Measurements from ENCODE around the gene NME7. TPM values are rescaled to one million over a fixed set of nuclear protein-coding genes. Genes with fewer than 3 reads are reported as not detected.

The NME7 gene
- total and polyA plus RNA-seq, 4 donors: 7.8 to 26.5 (median 9.4) TPM

DNA sequence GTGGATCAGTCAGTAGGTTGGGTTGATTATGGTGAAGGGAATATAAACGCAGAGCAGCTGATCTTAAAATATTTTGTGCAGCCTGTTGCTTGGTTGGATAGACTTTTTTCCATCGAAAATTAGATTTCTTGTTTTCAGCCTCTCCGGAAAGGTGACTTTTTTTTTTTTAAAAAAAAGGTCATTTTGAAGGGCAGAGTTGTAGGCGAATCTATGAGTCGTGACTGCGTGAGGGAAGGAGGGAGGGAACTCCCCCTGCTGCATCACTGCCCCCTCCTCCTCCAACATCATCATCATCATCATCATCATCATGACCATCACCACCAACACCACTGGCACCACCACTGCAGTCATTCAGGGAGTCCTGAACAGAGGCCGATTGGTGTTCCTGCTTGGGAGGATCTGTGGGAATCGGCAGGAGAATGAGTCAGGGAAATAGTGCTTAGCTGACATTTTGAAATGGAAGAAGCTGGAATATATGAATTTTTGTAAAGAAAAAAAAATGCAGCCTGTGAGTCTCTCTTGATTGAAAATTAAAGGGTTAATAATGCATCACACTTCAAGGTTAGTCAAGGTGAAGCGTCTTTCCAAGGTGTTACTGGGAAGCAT lies 259.9 kb downstream of the NME7 start:
- Histone ChIP-seq H3K4me3 (ENCODE audit: low read depth in 1 of 3, low read length in 3 of 3) (peak overlapping the region; percentile 70 to 87 (median 85)), H3K9ac (ENCODE audit: low read depth in 1 of 2, low read length in 2 of 2) (peak overlapping the region; percentile 93 to 99), H3K36me3 (ENCODE audit: control insufficient read depth in 4 of 4, insufficient read depth in 3 of 4, low read depth in 1 of 4, low read length in 3 of 4) (peaks cover 0 to 11% (median 1%) of the 10 kb centered on the region in 4 donors), H3K9me3 (ENCODE audit: control insufficient read depth in 4 of 4, low read length in 3 of 4) (no peaks in the 10 kb centered on the region), H3K4me1 (ENCODE audit: control insufficient read depth in 4 of 4, insufficient read depth in 4 of 4, low read length in 3 of 4) (peaks cover 8 to 58% (median 33%) of the 10 kb centered on the region in 4 donors), H3K27ac (ENCODE audit: low read depth in 1 of 2, low read length in 2 of 2) (peak overlapping the region; percentile 80 to 88), H3K27me3 (ENCODE audit: control insufficient read depth in 4 of 4, insufficient read depth in 4 of 4, low read length in 3 of 4) (no peaks in the 10 kb centered on the region)
- TF ChIP-seq, protein P1, sequence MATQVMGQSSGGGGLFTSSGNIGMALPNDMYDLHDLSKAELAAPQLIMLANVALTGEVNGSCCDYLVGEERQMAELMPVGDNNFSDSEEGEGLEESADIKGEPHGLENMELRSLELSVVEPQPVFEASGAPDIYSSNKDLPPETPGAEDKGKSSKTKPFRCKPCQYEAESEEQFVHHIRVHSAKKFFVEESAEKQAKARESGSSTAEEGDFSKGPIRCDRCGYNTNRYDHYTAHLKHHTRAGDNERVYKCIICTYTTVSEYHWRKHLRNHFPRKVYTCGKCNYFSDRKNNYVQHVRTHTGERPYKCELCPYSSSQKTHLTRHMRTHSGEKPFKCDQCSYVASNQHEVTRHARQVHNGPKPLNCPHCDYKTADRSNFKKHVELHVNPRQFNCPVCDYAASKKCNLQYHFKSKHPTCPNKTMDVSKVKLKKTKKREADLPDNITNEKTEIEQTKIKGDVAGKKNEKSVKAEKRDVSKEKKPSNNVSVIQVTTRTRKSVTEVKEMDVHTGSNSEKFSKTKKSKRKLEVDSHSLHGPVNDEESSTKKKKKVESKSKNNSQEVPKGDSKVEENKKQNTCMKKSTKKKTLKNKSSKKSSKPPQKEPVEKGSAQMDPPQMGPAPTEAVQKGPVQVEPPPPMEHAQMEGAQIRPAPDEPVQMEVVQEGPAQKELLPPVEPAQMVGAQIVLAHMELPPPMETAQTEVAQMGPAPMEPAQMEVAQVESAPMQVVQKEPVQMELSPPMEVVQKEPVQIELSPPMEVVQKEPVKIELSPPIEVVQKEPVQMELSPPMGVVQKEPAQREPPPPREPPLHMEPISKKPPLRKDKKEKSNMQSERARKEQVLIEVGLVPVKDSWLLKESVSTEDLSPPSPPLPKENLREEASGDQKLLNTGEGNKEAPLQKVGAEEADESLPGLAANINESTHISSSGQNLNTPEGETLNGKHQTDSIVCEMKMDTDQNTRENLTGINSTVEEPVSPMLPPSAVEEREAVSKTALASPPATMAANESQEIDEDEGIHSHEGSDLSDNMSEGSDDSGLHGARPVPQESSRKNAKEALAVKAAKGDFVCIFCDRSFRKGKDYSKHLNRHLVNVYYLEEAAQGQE (IDR thresholded peaks at IDR 0.05): peak; percentile 9
- TF ChIP-seq FOXA2 (IDR thresholded peaks at IDR 0.05) (no peak), RAD21 (IDR thresholded peaks at IDR 0.05) (no peak), YY1 (IDR thresholded peaks at IDR 0.05) (no peak), NR2F2 (IDR thresholded peaks at IDR 0.05) (no peak)
- DNase-seq (ENCODE audit: low spot score): no peak
- WGBS: 6% methylated on average over 9 of the region's 9 CpGs

DNA sequence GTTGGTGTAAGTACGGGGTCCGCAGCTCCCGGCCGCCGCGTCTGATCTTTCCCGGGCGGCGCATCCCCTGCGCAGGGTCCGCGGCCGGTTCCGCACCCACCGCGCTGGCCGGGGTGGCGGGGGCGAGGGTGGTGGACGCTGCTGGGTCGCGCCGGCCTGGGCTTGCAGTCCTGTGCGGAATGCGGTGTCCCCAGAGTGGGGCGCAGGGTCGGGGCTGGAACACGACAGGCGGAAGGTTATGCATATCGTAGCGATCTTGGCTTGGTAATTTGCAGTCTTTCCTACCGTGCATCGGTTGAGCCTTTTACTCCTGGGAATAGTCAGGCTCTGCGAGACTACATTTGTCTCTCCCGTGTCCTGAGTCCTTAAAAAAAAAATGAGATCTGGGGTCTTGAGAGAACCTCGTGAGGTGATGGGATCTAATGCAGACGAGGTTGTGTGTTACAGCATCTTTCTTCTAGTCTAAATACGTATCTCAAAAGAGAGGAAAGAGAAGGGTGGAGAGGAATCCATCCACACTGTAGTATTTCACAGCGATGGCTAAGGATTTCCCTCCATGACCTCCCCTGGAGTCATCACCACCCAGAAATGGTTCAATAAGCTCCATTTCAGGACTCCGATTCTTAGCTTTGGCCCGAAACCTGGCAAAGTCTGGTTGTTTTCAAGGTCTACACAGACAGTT lies 260.5 kb downstream of the NME7 start:
- Histone ChIP-seq H3K27ac (ENCODE audit: low read depth in 1 of 2, low read length in 2 of 2) (peak overlapping the region; percentile 80 to 88), H3K4me3 (ENCODE audit: low read depth in 1 of 3, low read length in 3 of 3) (peak overlapping the region; percentile 70 to 87 (median 85)), H3K9me3 (ENCODE audit: control insufficient read depth in 4 of 4, low read length in 3 of 4) (no peaks in the 10 kb centered on the region), H3K4me1 (ENCODE audit: control insufficient read depth in 4 of 4, insufficient read depth in 4 of 4, low read length in 3 of 4) (peaks cover 5 to 52% (median 31%) of the 10 kb centered on the region in 4 donors), H3K27me3 (ENCODE audit: control insufficient read depth in 4 of 4, insufficient read depth in 4 of 4, low read length in 3 of 4) (no peaks in the 10 kb centered on the region), H3K36me3 (ENCODE audit: control insufficient read depth in 4 of 4, insufficient read depth in 3 of 4, low read depth in 1 of 4, low read length in 3 of 4) (peaks cover 0 to 4% (median 1%) of the 10 kb centered on the region in 4 donors), H3K9ac (ENCODE audit: low read depth in 1 of 2, low read length in 2 of 2) (peak overlapping the region; percentile 93 to 99)
- no peak for DNase-seq (ENCODE audit: low spot score)
- no peak for TF ChIP-seq FOXA2 (IDR thresholded peaks at IDR 0.05)
- TF ChIP-seq YY1 (IDR thresholded peaks at IDR 0.05): peak; percentile 26
- TF ChIP-seq HNF4A (conservative IDR thresholded peaks at IDR 0.05): no peak
- TF ChIP-seq, protein P2, sequence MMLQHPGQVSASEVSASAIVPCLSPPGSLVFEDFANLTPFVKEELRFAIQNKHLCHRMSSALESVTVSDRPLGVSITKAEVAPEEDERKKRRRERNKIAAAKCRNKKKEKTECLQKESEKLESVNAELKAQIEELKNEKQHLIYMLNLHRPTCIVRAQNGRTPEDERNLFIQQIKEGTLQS (IDR thresholded peaks at IDR 0.05): no peak
- TF ChIP-seq JUND (IDR thresholded peaks at IDR 0.05): no peak
- no peak for TF ChIP-seq FOXA1 (IDR thresholded peaks at IDR 0.05)
- TF ChIP-seq, protein P1 (IDR thresholded peaks at IDR 0.05): no peak
- no peak for TF ChIP-seq RXRA (IDR thresholded peaks at IDR 0.05)
- 1% methylated on average over 41 of the region's 41 CpGs for WGBS

All from liver (tissue), 9 donors.